SKM-1 (cell line): Measurements from ENCODE around the gene PHACTR1.
"Not testable (repeated sequence)": the region's sequence is repeated elsewhere in the genome, so short reads cannot be mapped to it uniquely, and the experiment has no call there.

Experiments used
- DNase-seq: peaks from one replicate; lab custom pipeline; 2025; ENCODE audit not compliant: unreplicated experiment; lab: John Stamatoyannopoulos, UW

PHACTR1 gene

GRCh38 chr6:12748815-12749521 is 32.4 kb downstream of the PHACTR1 start:
- DNase-seq = no peak

- DNase-seq = no peak
Measured at GRCh38 chr6:12749531-12750379, 33.2 kb downstream of the PHACTR1 start.

DNA sequence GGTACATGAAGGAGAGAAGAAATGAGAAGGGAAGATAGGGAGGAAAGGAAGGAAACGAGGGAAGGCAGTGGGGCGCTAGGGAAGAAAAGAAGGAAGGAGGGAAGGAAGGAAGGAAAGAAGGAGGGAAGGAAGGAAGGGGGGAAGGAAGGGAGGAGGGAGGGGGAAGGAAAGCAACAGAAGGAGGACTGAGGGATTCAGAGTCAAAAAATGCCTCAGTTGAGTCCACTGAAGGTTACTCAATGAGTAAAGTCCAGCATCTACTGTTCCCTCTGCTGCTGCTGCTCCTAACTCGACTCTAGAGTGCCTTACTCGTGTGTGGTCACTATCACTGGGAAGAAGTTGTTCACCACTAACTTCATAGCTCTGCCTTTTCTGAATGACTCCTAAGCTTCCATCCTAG is 33.8 kb downstream of the PHACTR1 start:
- DNase-seq = no peak

DNA sequence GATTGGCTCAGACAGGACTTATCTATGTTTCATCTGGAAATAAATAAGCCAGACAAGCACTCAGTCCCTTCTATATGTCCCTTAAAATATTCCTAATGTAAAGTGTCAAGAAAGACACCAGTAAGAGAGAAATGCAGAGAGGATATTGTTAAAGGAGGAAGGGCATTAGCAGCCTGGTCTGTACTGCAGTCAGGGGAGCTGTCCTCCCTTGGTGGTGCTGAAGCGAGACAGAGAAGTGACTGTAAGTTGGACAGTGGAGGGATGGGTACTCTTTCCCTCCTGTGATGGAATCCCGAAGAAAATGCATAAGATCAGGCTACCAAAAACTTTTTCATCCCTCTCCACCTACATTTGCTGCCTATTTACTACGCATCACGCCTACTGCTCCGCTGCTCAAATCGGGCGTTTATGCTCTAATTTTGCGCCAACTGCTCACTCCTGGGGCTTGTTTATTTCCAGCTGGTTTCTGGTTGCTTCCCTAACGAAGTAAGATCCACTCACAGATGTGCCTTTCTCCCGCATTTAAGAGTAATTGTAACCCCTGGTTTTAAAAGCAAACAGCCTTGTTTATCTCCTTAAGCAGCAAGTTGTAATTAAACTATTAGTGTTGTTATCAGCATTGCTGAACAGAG is 35.2 kb downstream of the PHACTR1 start:
- DNase-seq = peak; percentile 2

GRCh38 chr6:12753036-12753435 is 36.5 kb downstream of the PHACTR1 start:
- DNase-seq = no peak

- DNase-seq = no peak
Measured at GRCh38 chr6:12760226-12760625, 43.7 kb downstream of the PHACTR1 start.

- DNase-seq = no peak
Measured at GRCh38 chr6:12760911-12761310, 44.3 kb downstream of the PHACTR1 start.

- no peak for DNase-seq
Measured at GRCh38 chr6:12761376-12762115, 45.0 kb downstream of the PHACTR1 start.

DNA sequence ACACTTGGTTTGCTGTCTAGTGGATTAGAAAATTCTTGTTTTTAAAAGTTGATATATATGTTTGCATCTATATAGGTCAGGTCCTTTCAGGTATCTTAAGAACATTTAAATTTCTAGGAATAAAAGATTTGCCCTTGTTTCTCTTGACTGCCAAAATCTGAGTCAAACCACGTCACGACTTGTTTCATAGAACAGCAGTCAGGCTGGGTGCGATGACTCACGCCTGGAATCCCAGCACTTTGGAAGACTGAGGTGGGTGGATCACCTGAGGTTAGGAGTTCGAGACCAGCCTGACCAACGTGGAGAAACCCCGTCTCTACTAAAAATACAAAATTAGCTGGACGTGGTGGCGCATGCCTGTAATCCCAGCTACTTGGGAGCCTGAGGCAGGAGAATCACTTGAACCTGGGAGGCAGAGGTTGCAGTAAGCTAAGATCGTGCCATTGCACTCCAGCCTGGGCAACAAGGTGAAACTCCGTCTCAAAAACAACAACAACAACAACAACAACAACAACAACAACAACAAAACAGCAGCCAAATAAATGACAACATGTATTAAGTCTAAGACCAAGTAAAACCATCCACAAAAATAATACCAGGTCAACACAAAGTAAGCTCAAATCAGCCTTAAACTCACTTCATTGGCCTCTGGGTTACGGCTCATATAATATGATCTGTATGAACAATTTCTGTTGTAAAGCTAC is 46.3 kb downstream of the PHACTR1 start:
- DNase-seq = not testable (repeated sequence)

- DNase-seq = no peak
Measured at GRCh38 chr6:12766365-12766764, 49.8 kb downstream of the PHACTR1 start.

- DNase-seq = no peak
Measured at GRCh38 chr6:12767016-12767415, 50.4 kb downstream of the PHACTR1 start.

- no peak for DNase-seq
Measured at GRCh38 chr6:12769556-12770256, 53.1 kb downstream of the PHACTR1 start.

DNA sequence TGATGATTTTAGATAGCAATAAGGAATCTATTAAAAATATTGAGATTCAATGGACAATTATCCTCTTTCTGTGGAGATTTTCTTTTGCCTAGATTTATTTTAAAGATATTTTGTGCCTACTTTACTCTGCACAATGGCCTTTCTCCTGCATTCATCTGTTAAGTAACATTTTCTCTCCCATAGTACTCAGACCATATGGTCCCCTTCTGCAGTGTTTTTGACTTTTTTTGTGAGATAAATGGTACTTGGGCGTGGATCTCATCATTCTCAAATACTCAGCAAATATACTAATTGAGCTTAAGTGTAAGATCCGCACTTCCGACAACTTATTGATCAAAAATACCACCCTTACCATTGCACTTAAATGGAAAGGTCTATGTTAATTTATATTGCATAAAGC is 55.8 kb downstream of the PHACTR1 start:
- no peak for DNase-seq

GRCh38 chr6:12776291-12776690 is 59.7 kb downstream of the PHACTR1 start:
- no peak for DNase-seq

- no peak for DNase-seq
Measured at GRCh38 chr6:12779772-12780171, 63.2 kb downstream of the PHACTR1 start.

- no peak for DNase-seq
Measured at GRCh38 chr6:12782136-12782535, 65.6 kb downstream of the PHACTR1 start.

DNA sequence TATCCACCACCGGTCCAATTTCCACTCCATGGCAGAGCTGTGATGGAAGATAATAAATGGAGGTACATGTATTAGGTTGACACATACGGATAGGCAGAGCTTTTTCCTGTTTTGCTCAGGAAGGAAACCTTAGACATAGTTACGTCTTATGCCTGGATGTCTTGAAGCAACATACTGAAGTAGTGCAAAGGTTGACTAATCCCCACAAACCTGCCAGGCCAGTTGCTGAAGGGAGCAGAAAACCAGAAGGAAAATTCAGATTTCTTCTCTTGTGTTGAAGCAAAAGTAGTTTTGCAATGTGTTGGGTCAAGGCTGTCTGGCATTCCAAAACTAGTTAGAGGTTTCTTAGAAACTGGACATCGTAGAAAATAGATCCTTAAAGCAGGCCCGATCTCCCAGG is 68.7 kb downstream of the PHACTR1 start:
- DNase-seq = no peak

GRCh38 chr6:12785921-12786320 is 69.4 kb downstream of the PHACTR1 start:
- no peak for DNase-seq

DNA sequence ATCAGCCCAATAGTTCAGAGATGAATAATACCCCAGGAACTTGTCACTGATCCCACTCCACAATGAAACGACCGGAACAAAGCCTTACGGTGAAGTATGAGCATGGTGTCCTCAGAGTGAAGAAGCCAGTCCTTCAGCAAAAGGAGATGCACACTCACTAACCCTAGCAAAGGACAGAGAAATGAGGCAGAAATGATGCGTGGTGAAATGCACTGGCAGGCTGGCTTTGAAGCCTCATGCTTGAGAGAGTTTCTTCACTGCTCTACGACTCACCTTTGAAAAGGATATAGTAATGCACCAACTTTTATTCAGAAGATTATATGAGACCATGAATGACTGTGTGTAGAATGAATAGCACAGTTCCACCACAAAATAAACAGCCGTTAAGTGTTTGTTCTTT is 74.8 kb downstream of the PHACTR1 start:
- DNase-seq = no peak

GRCh38 chr6:12798326-12798725 is 81.8 kb downstream of the PHACTR1 start:
- DNase-seq = no peak
